GM12873 (cell line): ENCODE results near the gene RABGGTA.

Experiments
- CTCF ChIP-seq: IDR thresholded peaks from 2 replicates; pipeline ENCODE4 v1.5.1; 2012; ENCODE audit warnings: low read depth, mild to moderate bottlenecking, moderate library complexity, low read length, control low read depth; ENCODE audit not compliant: insufficient read depth; ENCODE audit errors: missing control alignments

The RABGGTA gene

GRCh38 chr14:24273422-24273998 is 2.1 kb upstream of the RABGGTA start:
- peak; percentile 45 for TF ChIP-seq CTCF

GRCh38 chr14:24272467-24272866 is 1.1 kb upstream of the RABGGTA start:
- TF ChIP-seq CTCF = no peak

- no peak for TF ChIP-seq CTCF
These were observed 452 bp upstream of the RABGGTA start for GRCh38 chr14:24271834-24272263.

- no peak for TF ChIP-seq CTCF
These were observed 762 bp downstream of the RABGGTA start for GRCh38 chr14:24270537-24271133.

GRCh38 chr14:24269910-24270536 is 1.4 kb downstream of the RABGGTA start:
- TF ChIP-seq CTCF = no peak

- no peak for TF ChIP-seq CTCF
These were observed 2.0 kb downstream of the RABGGTA start for GRCh38 chr14:24269368-24269767.

- no peak for TF ChIP-seq CTCF
These were observed 3.2 kb downstream of the RABGGTA start for GRCh38 chr14:24268225-24268624.
